ENCODE data around the gene ASPSCR1. TPM values are rescaled to one million over a fixed set of nuclear protein-coding genes. Genes with fewer than 3 reads are reported as not detected.

Gene ASPSCR1
- total and polyA plus RNA-seq, 2 of the 13 experiments (the other 11 are each of a cell fraction or from before 2014, with no cell fraction given), result 274 to 314 TPM

GRCh38 chr17:81966343-81967243 lies 10.8 kb upstream of the ASPSCR1 start (continued):
- peak; percentile 87; the same call in 1 of the 2 replicates for TF ChIP-seq HMG20B (CRISPR knock-in tag; conservative IDR thresholded peaks at IDR 0.05)
- peak; percentile 93 for TF ChIP-seq KDM2A (CRISPR knock-in tag; IDR thresholded peaks at IDR 0.05; ENCODE audit: borderline replicate concordance, low read depth)
- TF ChIP-seq ZNF598 (CRISPR knock-in tag; IDR thresholded peaks at IDR 0.05; ENCODE audit: borderline replicate concordance), result no peak
- 0 out of 2 replicates have a peak, but pooled peaks have one; percentile 53 for TF ChIP-seq KLF15 (CRISPR knock-in tag; IDR thresholded peaks at IDR 0.05; ENCODE audit: borderline replicate concordance)
- peak; percentile 52; the same call in 1 of the 2 replicates for TF ChIP-seq ZNF672 (CRISPR knock-in tag; IDR thresholded peaks at IDR 0.05)
- peak; percentile 80; the same call in 1 of the 2 replicates for TF ChIP-seq ZNF446 (CRISPR knock-in tag; IDR thresholded peaks at IDR 0.05)
- peak; percentile 94 for TF ChIP-seq ZBTB4 (CRISPR knock-in tag; IDR thresholded peaks at IDR 0.05; ENCODE audit: borderline replicate concordance)
- peak; percentile 89 for TF ChIP-seq KDM6A (CRISPR knock-in tag; IDR thresholded peaks at IDR 0.05; ENCODE audit: low read depth)
- TF ChIP-seq ZNF646 (CRISPR knock-in tag; IDR thresholded peaks at IDR 0.05), result no peak
- TF ChIP-seq NCOA1 (CRISPR knock-in tag; IDR thresholded peaks at IDR 0.05), result no peak
- peak; percentile 89 for TF ChIP-seq MTA1 (CRISPR knock-in tag; IDR thresholded peaks at IDR 0.05; ENCODE audit: borderline replicate concordance)
- TF ChIP-seq ZNF775 (CRISPR knock-in tag; IDR thresholded peaks at IDR 0.05; ENCODE audit: borderline replicate concordance), result peak; percentile 39; the same call in 1 of the 2 replicates
- TF ChIP-seq ZNF468 (CRISPR knock-in tag; IDR thresholded peaks at IDR 0.05), result no peak
